Measurements from ENCODE around the gene TSPO.
"Not testable (repeated sequence)": the region's sequence is repeated elsewhere in the genome, so short reads cannot be mapped to it uniquely, and the experiment has no call there.

The TSPO gene

GRCh38 chr22:43131773-43132501 lies 19.4 kb upstream of the TSPO start:
- no peak for DNase-seq (ENCODE audit: low read depth in 2 of 2)

GRCh38 chr22:43133401-43133800 lies 18.0 kb upstream of the TSPO start:
- DNase-seq (ENCODE audit: low read depth in 2 of 2) = no peak

GRCh38 chr22:43134553-43134952 lies 16.8 kb upstream of the TSPO start:
- no peak for DNase-seq (ENCODE audit: low read depth in 2 of 2)

- DNase-seq (ENCODE audit: low read depth in 2 of 2) = no peak
Measured at GRCh38 chr22:43135565-43135964, 15.8 kb upstream of the TSPO start.

- peak in 1 of 2 donors; percentile 11 for DNase-seq (ENCODE audit: low read depth in 2 of 2)
Measured at GRCh38 chr22:43136255-43136654, 15.1 kb upstream of the TSPO start.

- DNase-seq (ENCODE audit: low read depth in 2 of 2) = no peak
Measured at GRCh38 chr22:43136801-43137200, 14.6 kb upstream of the TSPO start.

- peak; percentile 76 to 78 for DNase-seq (ENCODE audit: low read depth in 2 of 2)
Measured at GRCh38 chr22:43142880-43143562, 8.3 kb upstream of the TSPO start, which contains the start of gene MCAT. TSS of gene MCAT (minus strand) at chr22:43143398. CDS start at chr22:43143348, 50 bp downstream.

- DNase-seq (ENCODE audit: low read depth in 2 of 2) = no peak
Measured at GRCh38 chr22:43144949-43145348, 6.4 kb upstream of the TSPO start.

GRCh38 chr22:43145371-43145770 lies 6.0 kb upstream of the TSPO start:
- not testable (repeated sequence) for DNase-seq (ENCODE audit: low read depth in 2 of 2)

GRCh38 chr22:43146332-43146731 lies 5.0 kb upstream of the TSPO start:
- DNase-seq (ENCODE audit: low read depth in 2 of 2) = not testable (repeated sequence)

GRCh38 chr22:43147821-43148220 lies 3.5 kb upstream of the TSPO start:
- DNase-seq (ENCODE audit: low read depth in 2 of 2) = no peak

GRCh38 chr22:43148581-43148980 lies 2.8 kb upstream of the TSPO start:
- no peak for DNase-seq (ENCODE audit: low read depth in 2 of 2)

GRCh38 chr22:43150731-43151206 lies 590 bp upstream of the TSPO start:
- DNase-seq (ENCODE audit: low read depth in 2 of 2) = no peak

- DNase-seq (ENCODE audit: low read depth in 2 of 2) = no peak
Measured at GRCh38 chr22:43152003-43152356, 621 bp downstream of the TSPO start.

- DNase-seq (ENCODE audit: low read depth in 2 of 2) = peak; percentile 40
Measured at GRCh38 chr22:43152357-43153071, 1.2 kb downstream of the TSPO start.

- no peak for DNase-seq (ENCODE audit: low read depth in 2 of 2)
Measured at GRCh38 chr22:43153899-43154298, 2.5 kb downstream of the TSPO start.

- DNase-seq (ENCODE audit: low read depth in 2 of 2) = no peak
Measured at GRCh38 chr22:43154887-43155536, 3.7 kb downstream of the TSPO start.

- no peak for DNase-seq (ENCODE audit: low read depth in 2 of 2)
Measured at GRCh38 chr22:43155789-43156188, 4.4 kb downstream of the TSPO start.

- no peak for DNase-seq (ENCODE audit: low read depth in 2 of 2)
Measured at GRCh38 chr22:43156413-43156812, 5.1 kb downstream of the TSPO start.

GRCh38 chr22:43157874-43158546 lies 6.7 kb downstream of the TSPO start:
- DNase-seq (ENCODE audit: low read depth in 2 of 2) = no peak

GRCh38 chr22:43158778-43159483 lies 7.6 kb downstream of the TSPO start:
- DNase-seq (ENCODE audit: low read depth in 2 of 2) = no peak
